Medulla oblongata (tissue), 1 donor: Measurements from ENCODE around the gene CTNNA2.
"Not testable (repeated sequence)": the region's sequence is repeated elsewhere in the genome, so short reads cannot be mapped to it uniquely, and the experiment has no call there.

Source experiments
- DNase-seq: peaks from one replicate; pipeline ENCODE4 v3.0.0-alpha.2; 2015; ENCODE audit errors: extremely low spot score

Gene CTNNA2

DNA sequence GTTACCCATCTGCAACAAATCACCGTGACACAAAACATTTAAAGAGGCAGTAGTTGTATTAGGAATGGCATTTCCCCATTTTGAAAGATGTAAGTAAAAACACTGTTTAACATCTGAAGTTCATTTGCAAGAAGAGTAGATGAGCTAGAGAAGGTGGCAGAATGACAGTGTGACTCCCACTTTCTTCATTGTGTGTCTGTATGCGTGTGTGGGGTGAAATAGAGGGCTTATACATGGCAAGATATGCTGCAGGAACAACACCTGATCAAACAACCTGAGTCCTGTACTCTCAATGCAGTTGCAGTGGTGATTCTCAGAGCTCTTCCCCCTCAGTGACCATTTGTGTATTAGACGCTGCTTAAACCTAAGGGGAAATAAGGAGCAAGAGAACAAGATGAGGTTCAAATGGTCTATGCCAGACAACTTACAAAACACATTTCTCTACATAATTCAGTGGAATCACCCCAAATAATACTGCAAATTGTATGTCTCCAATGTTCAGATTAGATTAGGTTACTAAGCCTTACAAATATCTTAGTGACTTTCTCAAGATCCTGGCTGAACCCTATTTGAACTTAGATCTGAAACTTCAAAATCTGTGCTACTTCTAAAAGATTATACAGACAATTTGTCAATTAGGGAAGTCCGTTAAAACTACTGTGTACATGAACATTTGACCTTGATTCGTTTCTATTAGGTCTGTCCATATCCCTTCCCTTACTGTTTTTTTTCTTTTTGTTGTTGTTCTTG is 561.6 kb downstream of the CTNNA2 start:
- DNase-seq = no peak

DNA sequence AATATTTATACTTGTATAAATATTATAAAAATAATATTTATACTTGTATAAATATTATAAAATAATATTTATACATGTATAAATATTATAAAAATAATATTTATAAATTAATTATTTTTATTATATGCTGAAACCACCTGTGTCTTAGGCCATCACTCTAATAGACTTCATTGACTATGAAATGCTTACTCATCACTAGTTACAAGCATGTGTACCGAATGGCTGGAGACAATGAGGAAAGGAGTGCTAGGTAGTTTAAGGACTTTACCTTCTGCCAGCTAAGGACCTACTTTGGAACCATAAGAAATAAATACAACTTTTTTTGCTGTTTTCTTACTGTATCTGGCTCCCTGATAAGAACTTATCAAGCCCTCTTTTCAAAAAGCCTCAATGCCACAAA is 562.9 kb downstream of the CTNNA2 start:
- DNase-seq = no peak

DNA sequence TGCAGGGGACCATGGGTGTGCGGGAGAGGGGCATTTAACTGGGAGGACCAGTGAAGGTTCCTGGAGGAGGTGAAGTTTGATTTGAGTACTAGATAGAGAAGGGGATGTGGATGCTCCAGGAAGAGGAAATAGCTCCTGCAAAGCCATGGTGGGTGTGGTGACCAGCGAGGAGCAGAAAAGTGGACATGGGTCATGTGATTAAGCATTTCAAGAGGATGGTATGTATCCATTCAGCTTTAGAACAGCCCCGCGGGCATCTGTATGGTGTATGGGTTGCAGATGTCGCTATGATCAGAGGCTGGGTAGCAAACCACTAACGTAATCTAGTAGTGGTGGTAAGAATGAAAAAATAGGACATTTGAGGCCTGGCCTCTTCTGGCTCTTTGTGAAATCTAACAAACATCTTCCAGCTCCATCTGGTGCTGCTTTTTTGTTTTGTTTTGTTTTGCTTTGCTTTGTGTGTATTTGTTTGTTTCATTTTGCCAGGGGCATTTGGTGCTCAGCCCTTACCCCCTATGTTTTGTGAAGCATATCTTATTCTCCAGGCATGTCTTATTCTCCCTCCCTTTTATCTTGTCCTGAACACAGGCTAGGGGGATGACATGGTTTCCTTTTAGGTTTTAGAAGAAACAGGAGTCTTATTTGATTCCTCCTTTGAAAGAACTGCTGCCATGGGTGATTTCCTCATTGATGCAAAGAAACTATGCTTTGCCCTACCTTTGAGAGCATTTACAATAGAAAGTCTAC is 565.6 kb downstream of the CTNNA2 start:
- DNase-seq = no peak

DNA sequence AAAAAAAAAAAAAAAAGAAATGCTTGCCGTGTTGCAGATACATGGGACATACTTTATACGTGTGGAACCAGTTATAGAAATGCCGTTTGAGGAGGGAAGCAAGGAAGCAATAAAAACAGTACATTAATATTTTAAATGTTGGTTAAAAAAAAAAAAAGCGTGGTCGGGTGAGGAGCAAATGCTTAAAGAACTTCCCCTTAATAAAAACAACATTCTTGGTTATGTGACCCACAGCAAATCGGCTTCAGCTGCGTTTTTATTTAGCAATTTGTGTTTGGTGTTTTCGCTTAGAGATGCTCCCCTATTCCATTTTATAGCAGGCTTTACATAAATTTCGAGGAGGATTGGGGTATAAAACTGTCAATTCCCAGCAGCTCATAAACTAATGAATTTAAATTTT is 568.1 kb downstream of the CTNNA2 start:
- DNase-seq = no peak

DNA sequence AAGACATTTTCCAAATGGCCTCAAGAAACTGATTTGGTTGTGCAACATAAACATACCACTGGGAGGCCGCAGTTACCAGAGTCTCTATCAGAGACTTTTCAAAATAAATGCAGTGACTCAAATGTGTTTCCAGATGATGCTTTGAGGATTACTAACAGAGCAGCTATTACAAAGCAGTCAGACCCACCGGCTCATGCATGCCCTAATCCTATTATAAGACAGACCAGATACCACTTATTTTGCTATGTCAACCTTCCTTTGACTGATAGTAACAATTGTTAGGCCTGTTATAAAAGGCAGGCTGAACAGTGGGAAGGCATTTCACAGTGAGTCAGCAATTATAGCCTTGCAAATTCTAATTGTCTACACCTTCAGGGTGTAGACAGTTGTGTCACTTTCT is 574.0 kb downstream of the CTNNA2 start:
- no peak for DNase-seq

DNA sequence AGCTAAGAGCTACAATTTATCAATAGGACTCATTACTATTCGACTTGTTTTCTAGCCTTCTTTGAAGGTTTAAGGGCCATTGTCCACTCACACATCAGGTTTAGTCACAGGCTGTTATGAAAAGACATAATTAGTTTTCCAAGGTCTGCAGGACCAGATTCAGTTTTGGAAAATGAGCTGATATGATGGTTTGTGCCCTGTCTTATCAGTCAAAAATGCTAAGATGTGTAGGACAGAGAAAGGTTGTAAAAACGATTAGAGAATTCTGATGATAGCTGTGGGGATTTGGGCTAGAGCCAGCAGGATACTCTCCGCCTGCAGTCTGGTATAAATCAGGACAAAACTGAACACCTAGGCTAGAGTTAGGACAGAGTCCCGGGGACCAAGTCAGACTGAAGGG is 578.4 kb downstream of the CTNNA2 start:
- DNase-seq = no peak

DNA sequence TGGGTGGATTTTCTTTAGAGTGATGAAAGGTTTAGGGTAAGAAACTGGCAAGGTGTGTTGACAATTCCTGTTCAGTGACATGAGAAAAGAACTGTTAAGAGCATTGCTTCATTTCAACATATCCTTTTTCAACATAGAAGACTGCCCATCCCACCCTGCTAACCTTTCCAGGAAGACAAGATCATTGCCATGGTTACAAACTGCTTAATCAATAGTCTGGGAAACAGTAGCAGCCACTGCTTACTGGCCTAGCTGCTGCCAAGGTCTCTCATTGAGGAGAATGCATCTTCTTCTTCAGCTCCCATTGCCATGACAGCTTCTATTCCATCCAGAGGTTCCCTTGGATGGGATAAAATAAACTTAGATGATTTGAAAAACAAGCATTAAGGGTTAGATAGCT is 579.6 kb downstream of the CTNNA2 start:
- no peak for DNase-seq

DNA sequence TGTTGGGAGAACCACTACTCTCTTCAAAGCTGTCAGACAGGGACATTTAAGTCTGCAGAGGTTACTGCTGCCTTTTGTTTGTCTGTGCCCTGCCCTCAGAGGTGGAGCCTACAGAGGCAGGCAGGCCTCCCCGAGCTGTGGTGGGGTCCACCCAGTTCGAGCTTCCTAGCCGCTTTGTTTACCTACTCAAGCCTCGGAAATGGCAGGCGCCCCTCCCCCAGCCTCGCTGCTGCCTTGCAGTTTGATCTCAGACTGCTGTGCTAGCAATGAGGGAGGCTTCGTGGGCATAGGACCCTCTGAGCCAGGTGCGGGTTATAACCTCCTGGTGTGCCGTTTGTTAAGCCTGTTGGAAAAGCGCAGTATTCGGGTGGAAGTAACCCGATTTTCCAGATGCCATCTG is 585.7 kb downstream of the CTNNA2 start:
- not testable (repeated sequence) for DNase-seq

DNA sequence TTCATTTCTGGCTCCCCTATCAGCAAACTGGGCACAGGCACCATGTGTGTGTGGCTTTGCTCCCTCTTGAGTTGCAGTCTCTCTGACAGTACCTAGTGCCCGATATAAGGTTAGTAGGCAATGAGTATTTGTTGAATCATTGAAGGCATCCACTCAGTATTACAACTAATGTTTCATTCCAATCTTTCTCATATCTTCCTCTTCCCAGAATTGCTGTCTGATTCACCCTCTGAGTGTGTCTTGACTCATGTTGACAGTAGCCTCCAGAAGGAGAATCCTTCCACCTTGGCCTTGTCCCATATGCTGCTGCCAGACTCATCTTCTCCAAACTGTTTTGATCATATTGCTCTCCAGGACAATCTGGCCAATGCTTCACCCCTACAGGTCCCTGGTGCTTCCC is 589.2 kb downstream of the CTNNA2 start:
- no peak for DNase-seq

DNA sequence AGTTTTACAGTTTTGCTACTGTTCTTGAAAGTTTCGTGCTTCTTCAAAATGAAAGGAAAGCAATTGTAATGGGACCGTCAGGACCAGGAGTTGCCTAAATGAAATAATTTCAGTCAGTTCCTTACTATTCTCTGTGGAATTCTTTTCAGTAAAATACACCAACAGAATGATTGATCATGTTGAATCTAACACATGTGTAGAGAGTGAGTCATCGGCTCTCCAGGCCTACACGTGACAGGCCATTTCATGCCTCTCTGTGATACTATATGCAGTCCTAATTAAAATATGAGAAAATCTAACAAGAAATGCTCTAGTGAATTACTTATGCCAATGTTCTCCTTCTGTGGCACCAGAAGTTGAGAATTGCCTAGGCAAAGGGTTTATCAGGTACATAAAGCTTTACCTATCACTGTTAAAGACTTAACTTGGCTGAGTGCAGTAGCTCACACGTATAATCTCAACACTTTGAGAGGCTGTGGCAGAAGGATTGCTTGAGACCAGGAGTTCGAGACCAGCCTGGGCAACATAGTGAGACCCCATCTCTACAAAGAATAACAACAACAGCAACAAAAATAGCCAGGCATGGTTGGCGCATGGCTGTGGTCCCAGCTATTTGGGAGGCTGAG is 592.3 kb downstream of the CTNNA2 start:
- DNase-seq = no peak

DNA sequence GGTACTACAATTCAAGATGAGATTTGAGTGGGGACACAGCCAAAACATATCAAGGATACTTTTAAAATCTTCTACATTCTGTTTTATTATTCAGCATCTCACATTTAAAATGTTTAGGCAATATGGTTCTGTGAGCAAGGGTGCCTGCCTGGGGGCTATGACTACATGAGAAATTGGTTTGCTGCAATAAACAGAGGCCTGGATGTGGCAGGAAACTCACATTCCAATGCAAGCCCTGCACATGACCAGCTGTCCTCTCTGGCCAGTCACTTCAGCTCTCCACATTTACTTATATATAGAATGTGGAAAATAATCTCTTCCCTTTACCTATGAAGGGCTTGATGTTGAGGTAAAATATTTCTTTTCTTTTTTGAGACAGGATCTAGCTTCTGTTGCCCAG is 598.3 kb downstream of the CTNNA2 start:
- no peak for DNase-seq

DNA sequence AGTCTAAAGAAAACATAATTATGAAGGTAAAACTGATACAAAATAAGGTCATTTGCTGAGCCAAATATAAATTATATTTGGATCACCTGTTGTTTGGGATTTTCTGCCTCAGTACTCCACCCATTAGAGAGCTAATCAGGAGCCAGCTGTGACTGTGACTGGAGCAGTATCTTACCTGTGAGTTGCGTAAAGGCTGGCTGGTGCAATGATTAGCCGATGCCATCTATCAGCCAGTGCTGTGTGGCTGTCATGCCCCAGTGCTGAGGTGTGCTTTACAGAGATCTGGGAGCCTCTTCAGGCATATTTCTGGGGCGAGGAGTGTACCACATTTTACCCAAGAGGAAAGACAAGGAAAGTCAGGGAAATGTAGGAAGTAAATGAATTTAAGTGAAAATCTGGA is 599.9 kb downstream of the CTNNA2 start:
- DNase-seq = no peak

DNA sequence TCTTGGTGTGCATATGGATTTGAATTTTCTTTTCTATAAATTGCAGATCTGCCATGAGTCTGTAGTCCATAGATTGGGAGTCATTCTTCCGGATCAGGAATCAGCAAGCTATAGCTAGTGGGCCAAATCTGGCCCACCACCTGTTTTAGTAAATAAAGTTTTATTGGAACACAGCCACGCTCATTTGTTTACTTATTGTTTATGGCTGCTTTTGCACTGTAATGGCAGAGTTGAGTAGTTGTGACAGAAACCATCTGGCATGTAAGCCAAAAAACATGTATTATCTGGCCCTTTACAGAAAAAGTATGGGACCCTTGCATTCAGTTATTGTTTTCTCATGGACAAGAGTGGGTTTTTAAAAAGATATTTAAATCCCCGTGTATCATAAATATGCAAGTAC is 600.5 kb downstream of the CTNNA2 start:
- no peak for DNase-seq

DNA sequence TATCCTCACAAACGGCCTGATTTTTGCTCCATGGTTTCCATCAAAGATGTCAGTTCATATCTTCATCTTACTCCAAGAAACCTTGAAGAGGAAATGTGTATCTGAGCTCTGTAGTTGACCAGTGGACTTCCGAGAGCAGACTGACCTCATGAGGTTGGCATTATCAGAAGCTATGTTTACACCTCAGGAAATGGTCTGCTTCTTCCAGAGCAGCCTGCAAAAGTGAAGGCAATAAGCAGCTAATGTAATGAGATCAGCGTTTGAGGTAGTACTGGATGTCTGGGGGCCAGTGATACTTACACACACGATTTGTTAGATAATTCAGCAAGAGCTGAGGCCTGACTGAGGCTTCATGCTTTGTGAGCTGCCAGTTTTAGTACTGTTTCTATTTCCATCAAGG is 602.0 kb downstream of the CTNNA2 start:
- DNase-seq = no peak

DNA sequence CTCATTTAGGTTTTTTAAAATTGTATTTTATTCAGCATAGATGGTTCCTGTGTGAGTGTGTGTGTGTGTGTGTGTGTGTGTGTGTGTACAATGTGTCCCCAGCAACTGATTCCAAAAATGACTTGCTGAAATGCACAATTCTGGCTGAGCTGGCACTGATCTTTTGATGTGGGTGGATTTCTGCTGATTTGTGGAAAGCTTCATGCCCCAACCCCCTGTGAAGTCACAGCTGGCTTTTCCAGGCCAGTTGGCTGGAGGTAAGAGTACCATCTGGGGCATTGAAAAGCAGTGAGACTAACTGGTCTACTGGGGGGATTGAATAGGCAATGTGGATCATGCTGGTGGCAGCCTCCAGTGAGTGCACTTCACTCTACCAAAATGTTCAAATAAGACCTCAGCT is 604.5 kb downstream of the CTNNA2 start:
- DNase-seq = no peak

DNA sequence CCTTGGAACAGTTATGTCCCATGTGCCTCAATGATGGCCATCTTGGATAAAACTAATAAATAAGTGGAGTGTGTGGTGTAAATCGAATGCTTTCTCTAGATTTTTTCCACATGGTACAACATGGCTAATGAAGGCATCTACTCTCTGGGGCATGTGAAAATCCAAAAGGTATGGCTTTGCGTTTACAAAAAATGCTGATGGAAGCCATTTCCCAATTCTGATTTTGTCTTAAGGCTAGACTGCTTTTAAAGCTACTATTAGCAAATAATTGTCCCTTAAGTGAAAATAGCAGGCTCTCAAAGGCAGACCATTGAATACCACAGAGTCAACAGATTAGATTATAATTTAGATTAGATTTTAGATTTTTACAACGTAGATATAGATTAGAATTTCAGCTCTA is 608.0 kb downstream of the CTNNA2 start:
- no peak for DNase-seq

DNA sequence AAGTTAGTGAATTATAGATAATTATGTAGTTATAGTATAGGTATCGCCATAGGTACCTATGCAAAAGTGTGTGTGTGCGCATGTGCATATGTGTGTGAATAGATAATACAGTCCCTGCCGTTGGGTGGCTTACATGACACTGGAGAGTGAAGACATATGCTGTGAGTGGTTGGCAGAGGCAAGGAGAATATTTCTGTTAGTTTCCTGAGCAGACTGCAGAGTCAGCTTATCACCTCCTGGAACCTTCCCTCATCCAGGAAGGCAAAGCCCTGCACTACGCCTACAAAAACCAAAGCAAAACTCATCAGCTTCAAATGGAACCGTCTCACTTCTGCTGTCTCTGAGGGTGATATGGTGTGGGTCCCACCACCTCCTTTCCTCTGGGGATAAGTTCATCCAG is 609.8 kb downstream of the CTNNA2 start:
- DNase-seq = no peak

DNA sequence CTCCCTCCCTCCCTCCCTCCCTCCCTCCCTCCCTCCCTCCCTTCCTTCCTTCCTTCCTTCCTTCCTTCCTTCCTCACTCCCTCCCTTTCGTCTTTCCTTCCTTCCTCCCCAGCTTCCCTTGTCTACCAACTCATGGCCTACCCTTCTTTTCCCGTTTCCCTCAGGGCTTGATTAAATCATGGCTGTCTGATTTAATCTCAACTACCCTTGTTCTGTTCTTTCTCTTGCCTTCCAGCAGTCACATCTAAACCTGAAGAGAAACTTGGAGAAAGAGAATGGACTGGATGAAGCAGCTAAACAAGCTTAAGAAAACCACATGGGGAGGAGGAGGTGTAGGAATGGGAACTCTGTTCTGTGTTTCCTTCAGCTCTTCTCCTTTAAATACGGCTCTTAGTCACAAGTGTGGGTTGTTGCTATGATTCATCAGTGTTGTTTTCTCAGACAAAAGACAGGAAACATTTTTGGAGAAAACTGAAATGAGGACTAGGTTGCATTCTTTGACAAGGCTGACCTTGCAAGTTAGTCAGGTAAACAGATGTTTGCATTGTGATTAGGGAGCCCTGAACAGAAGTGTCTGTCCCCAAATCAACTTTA is 613.8 kb downstream of the CTNNA2 start:
- no peak for DNase-seq

DNA sequence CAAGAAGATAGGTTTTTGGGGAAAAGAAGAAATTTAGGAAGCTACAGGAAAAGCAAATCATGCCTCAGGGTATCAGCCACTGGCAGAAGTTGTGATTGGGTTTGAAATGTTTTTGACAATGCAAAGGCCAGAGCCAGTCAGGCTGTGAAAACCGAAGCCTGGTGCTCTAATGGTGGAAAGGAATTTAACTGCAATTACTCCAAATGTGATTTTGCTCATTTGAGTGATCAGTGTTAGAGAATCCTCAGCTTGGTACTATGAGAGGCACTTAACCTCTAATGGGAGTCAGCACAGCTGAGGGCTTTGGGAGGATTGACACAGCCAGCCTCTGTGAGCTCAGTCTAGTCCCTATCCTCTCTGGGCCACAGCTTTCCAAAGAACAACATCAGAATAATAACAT is 615.2 kb downstream of the CTNNA2 start:
- DNase-seq = no peak

DNA sequence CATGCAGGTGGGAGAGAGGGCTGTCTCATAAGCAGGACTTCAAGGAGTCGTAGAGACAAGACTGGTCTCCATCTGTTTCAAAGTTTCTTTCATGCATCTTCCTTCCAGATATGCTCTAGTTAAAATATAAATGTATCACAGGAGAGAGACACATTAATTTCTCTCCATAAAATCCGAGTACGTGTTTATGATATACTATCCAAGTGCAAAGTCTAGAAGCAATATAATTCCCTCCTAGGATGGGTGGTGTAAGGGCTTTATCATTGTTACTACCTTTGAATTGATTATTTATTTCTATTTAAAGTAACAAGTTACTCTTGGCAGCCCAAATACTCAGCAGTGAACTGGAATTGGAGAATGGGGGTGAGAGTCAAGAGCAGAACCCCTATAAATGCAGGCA is 619.4 kb downstream of the CTNNA2 start:
- no peak for DNase-seq

DNA sequence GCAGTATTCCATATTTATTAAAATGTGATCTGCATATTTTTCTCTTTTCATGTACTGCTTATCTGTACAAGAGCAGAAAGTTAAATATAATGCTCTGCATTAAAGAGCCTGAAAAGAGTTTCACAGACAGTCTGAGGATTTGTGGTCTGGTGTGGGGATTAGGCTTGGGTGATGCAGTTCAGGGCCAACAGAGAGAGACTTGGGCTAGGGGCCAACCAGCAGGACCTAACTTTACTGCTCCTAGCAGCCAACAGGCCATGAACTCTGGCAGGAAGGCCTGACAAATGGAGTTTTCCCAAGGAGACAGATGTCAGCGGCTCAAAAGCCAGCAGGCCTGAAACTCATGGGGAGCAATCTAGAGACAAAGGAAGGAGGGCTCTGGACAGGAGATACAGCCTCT is 622.1 kb downstream of the CTNNA2 start:
- DNase-seq = no peak

DNA sequence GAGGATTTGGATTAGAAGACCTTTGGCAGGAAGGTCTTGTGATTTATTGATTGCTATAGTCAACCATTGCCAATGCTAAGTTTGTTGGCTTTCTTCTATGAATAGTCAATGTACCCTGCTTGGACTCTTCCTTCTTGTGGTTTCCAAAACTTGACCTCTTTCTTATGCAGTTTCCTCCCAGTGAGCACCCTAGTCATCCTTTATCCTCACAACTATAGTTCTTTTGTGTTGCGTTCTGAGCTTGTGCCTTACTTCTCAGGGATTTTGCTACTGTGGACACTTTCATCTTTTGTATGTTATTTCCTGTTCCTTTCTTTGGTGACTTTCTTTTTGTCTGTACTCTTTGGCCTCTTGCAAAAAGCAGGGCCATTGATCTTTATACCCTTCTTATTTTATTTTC is 623.5 kb downstream of the CTNNA2 start:
- DNase-seq = no peak

DNA sequence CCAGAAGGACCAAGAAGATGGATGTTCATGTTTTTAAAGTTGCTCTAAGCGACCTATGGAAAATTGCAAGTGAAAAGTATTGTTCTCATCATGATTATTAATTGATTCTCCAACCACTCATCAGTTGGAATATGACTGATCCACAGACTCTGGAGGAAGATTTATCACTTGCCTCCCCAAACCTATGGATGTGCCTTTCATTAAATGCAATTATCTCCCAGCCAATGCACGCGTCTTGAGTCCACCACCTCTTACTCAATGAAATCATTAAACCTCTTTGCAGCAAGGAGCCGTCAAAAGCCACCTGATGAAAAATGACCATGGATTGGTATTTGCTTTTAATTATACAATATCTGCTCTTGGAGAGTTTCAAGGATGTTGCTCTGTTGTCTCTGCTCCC is 626.1 kb downstream of the CTNNA2 start:
- DNase-seq = no peak
